ENCODE results near the gene CUEDC2. TPM values are rescaled to one million over a fixed set of nuclear protein-coding genes. Genes with fewer than 3 reads are reported as not detected.

CUEDC2 gene
- total and polyA plus RNA-seq, 4 donors, result 14.4 to 36.1 (median 24.1) TPM

GRCh38 chr10:102381983-102382382, 50.4 kb downstream of the CUEDC2 start (continued):
- TF ChIP-seq CTCF (IDR thresholded peaks at IDR 0.05; ENCODE audit: low read depth, low read length, missing input control) (no peak), GABPA (IDR thresholded peaks at IDR 0.05 in 1 of 2, conservative IDR thresholded peaks at IDR 0.05 in 1 of 2) (no peak)

GRCh38 chr10:102379383-102379782, 53.0 kb downstream of the CUEDC2 start:
- WGBS, result 98% methylated on average over 6 of the region's 6 CpGs

GRCh38 chr10:102376901-102377300, 55.5 kb downstream of the CUEDC2 start:
- H3K9me3 ChIP-seq (ENCODE audit: control insufficient read depth in 4 of 4, low read length in 3 of 4), result no peaks in the 10 kb centered on the region
- 94% methylated on average over 12 of the region's 12 CpGs for WGBS
- DNase-seq (ENCODE audit: low spot score), result no peak
- H3K9ac ChIP-seq (ENCODE audit: low read depth in 1 of 2, low read length in 2 of 2), result no peak overlapping the region
- no peaks in the 10 kb centered on the region for H3K27me3 ChIP-seq (ENCODE audit: control insufficient read depth in 4 of 4, insufficient read depth in 4 of 4, low read length in 3 of 4)
- no peaks in the 10 kb centered on the region for H3K4me1 ChIP-seq (ENCODE audit: control insufficient read depth in 4 of 4, insufficient read depth in 4 of 4, low read length in 3 of 4)
- no peak overlapping the region for H3K4me3 ChIP-seq (ENCODE audit: low read depth in 1 of 3, low read length in 3 of 3)
- H3K27ac ChIP-seq (ENCODE audit: low read depth in 1 of 2, low read length in 2 of 2), result no peak overlapping the region
- peaks cover 16 to 75% (median 47%) of the 10 kb centered on the region in 4 donors for H3K36me3 ChIP-seq (ENCODE audit: control insufficient read depth in 4 of 4, insufficient read depth in 3 of 4, low read depth in 1 of 4, low read length in 3 of 4)
- TF ChIP-seq FOXA1 (IDR thresholded peaks at IDR 0.05), result no peak
- no peak for TF ChIP-seq MAX (IDR thresholded peaks at IDR 0.05)
- no peak for TF ChIP-seq TAF1 (conservative IDR thresholded peaks at IDR 0.05)
- no peak for TF ChIP-seq SP1 (IDR thresholded peaks at IDR 0.05)
- no peak for TF ChIP-seq FOXA2 (IDR thresholded peaks at IDR 0.05)
- no peak for TF ChIP-seq YY1 (IDR thresholded peaks at IDR 0.05)
- no peak for TF ChIP-seq HNF4A (conservative IDR thresholded peaks at IDR 0.05)
- TF ChIP-seq HNF4G (IDR thresholded peaks at IDR 0.05), result no peak
- TF ChIP-seq CTCF (IDR thresholded peaks at IDR 0.05; ENCODE audit: low read depth, low read length, missing input control), result no peak
- TF ChIP-seq RXRA (IDR thresholded peaks at IDR 0.05), result no peak
- no peak for TF ChIP-seq GABPA (IDR thresholded peaks at IDR 0.05 in 1 of 2, conservative IDR thresholded peaks at IDR 0.05 in 1 of 2)
- TF ChIP-seq RAD21 (IDR thresholded peaks at IDR 0.05), result no peak
- TF ChIP-seq, protein P1, sequence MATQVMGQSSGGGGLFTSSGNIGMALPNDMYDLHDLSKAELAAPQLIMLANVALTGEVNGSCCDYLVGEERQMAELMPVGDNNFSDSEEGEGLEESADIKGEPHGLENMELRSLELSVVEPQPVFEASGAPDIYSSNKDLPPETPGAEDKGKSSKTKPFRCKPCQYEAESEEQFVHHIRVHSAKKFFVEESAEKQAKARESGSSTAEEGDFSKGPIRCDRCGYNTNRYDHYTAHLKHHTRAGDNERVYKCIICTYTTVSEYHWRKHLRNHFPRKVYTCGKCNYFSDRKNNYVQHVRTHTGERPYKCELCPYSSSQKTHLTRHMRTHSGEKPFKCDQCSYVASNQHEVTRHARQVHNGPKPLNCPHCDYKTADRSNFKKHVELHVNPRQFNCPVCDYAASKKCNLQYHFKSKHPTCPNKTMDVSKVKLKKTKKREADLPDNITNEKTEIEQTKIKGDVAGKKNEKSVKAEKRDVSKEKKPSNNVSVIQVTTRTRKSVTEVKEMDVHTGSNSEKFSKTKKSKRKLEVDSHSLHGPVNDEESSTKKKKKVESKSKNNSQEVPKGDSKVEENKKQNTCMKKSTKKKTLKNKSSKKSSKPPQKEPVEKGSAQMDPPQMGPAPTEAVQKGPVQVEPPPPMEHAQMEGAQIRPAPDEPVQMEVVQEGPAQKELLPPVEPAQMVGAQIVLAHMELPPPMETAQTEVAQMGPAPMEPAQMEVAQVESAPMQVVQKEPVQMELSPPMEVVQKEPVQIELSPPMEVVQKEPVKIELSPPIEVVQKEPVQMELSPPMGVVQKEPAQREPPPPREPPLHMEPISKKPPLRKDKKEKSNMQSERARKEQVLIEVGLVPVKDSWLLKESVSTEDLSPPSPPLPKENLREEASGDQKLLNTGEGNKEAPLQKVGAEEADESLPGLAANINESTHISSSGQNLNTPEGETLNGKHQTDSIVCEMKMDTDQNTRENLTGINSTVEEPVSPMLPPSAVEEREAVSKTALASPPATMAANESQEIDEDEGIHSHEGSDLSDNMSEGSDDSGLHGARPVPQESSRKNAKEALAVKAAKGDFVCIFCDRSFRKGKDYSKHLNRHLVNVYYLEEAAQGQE (IDR thresholded peaks at IDR 0.05), result no peak
- TF ChIP-seq NR2F2 (IDR thresholded peaks at IDR 0.05), result no peak
- TF ChIP-seq JUND (IDR thresholded peaks at IDR 0.05), result no peak
- no peak for TF ChIP-seq ATF3 (IDR thresholded peaks at IDR 0.05)
- TF ChIP-seq EGR1 (IDR thresholded peaks at IDR 0.05; ENCODE audit: low read depth in 2 of 2), result no peak

More at GRCh38 chr10:102379383-102379782, 53.0 kb downstream of the CUEDC2 start:
- Histone ChIP-seq H3K9ac (ENCODE audit: low read depth in 1 of 2, low read length in 2 of 2) (no peak overlapping the region), H3K9me3 (ENCODE audit: control insufficient read depth in 4 of 4, low read length in 3 of 4) (no peaks in the 10 kb centered on the region), H3K36me3 (ENCODE audit: control insufficient read depth in 4 of 4, insufficient read depth in 3 of 4, low read depth in 1 of 4, low read length in 3 of 4) (peaks cover 21 to 69% (median 44%) of the 10 kb centered on the region in 4 donors), H3K4me1 (ENCODE audit: control insufficient read depth in 4 of 4, insufficient read depth in 4 of 4, low read length in 3 of 4) (no peaks in the 10 kb centered on the region), H3K4me3 (ENCODE audit: low read depth in 1 of 3, low read length in 3 of 3) (no peak overlapping the region), H3K27ac (ENCODE audit: low read depth in 1 of 2, low read length in 2 of 2) (no peak overlapping the region), H3K27me3 (ENCODE audit: control insufficient read depth in 4 of 4, insufficient read depth in 4 of 4, low read length in 3 of 4) (no peaks in the 10 kb centered on the region)
- TF ChIP-seq RXRA (IDR thresholded peaks at IDR 0.05), result no peak
- TF ChIP-seq RAD21 (IDR thresholded peaks at IDR 0.05), result no peak
- no peak for TF ChIP-seq ATF3 (IDR thresholded peaks at IDR 0.05)
- no peak for TF ChIP-seq HNF4G (IDR thresholded peaks at IDR 0.05)
- TF ChIP-seq TAF1 (conservative IDR thresholded peaks at IDR 0.05), result no peak
- no peak for TF ChIP-seq GABPA (IDR thresholded peaks at IDR 0.05 in 1 of 2, conservative IDR thresholded peaks at IDR 0.05 in 1 of 2)
- TF ChIP-seq JUND (IDR thresholded peaks at IDR 0.05), result no peak
- no peak for TF ChIP-seq MAX (IDR thresholded peaks at IDR 0.05)
- no peak for TF ChIP-seq HNF4A (conservative IDR thresholded peaks at IDR 0.05)
- no peak for DNase-seq (ENCODE audit: low spot score)

Data from liver (tissue), 9 donors.